Omental fat pad (tissue), 4 donors: ENCODE results near the gene DPY30. TPM values are rescaled to one million over a fixed set of nuclear protein-coding genes. Genes with fewer than 3 reads are reported as not detected.

Experiments
- ATAC-seq: fragments of 150-250 bp; one replicate; pipeline ENCODE4 v1.9.1; 2016; ENCODE audit warnings: mild to moderate bottlenecking, moderate library complexity; ENCODE audit not compliant: low FRiP score
- DNase-seq: peaks from one replicate; pipeline ENCODE4 v3.0.0-alpha.2; 2019; ENCODE audit warnings: low spot score
- total RNA-seq, 4 donors: library from RNA; depleted of rRNA; stranded (reverse); fragments of >200 nt; gene quantifications; one replicate each; pipeline ENCODE4 v1.1.0, GENCODE V29; 2016
- TF ChIP-seq, protein P1 (sequence below), 3 donors: fragments of 450-650 bp; IDR thresholded peaks; one replicate each; pipeline ENCODE4 v1.5.1; 2016 to 2017; ENCODE audit warnings: antibody characterized with exemption in 3 of 3, mild to moderate bottlenecking in 3 of 3, moderate library complexity in 2 of 3

DPY30 gene
- total RNA-seq, 4 donors from 2014 or later = 29.2 to 55.5 (median 44.6) TPM

DNA sequence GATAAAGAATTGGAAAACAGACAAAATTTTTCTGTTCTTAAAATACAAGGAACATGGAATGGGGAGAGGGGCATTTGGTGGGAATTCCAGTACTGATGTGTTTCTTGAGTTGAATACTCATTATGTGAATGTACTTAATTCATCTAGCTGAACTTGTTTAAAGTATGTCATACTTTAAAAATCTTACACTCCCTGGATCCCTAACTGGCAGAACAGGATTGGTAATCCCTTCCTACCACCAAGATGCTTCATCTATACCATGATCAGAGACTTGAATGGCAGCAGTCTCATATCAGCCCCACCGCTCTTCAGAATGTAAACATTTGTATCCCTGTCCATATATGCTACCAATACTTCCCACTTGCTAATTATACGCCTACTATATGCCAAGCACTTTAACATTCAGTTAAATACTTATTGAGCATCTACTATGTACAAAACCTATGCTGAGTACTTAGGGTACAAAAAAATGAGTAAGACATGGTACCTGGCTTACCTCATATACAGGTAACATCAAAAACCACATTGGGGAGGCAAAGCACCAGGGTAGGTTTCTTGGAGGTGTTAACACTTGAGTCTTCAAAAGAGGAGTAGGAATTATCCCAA is 34.1 kb downstream of the DPY30 start:
- DNase-seq (no peak), ATAC-seq (no peak)
- TF ChIP-seq, protein P1, sequence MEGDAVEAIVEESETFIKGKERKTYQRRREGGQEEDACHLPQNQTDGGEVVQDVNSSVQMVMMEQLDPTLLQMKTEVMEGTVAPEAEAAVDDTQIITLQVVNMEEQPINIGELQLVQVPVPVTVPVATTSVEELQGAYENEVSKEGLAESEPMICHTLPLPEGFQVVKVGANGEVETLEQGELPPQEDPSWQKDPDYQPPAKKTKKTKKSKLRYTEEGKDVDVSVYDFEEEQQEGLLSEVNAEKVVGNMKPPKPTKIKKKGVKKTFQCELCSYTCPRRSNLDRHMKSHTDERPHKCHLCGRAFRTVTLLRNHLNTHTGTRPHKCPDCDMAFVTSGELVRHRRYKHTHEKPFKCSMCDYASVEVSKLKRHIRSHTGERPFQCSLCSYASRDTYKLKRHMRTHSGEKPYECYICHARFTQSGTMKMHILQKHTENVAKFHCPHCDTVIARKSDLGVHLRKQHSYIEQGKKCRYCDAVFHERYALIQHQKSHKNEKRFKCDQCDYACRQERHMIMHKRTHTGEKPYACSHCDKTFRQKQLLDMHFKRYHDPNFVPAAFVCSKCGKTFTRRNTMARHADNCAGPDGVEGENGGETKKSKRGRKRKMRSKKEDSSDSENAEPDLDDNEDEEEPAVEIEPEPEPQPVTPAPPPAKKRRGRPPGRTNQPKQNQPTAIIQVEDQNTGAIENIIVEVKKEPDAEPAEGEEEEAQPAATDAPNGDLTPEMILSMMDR (IDR thresholded peaks at IDR 0.05) = no peak

GRCh38 chr2:32003791-32004190 is 35.8 kb downstream of the DPY30 start:
- no peak for DNase-seq
- TF ChIP-seq, protein P1 (IDR thresholded peaks at IDR 0.05) = no peak
- ATAC-seq = no peak

GRCh38 chr2:32002406-32002805 is 37.2 kb downstream of the DPY30 start:
- ATAC-seq (no peak), DNase-seq (no peak)
- TF ChIP-seq, protein P1 (IDR thresholded peaks at IDR 0.05) = no peak

DNA sequence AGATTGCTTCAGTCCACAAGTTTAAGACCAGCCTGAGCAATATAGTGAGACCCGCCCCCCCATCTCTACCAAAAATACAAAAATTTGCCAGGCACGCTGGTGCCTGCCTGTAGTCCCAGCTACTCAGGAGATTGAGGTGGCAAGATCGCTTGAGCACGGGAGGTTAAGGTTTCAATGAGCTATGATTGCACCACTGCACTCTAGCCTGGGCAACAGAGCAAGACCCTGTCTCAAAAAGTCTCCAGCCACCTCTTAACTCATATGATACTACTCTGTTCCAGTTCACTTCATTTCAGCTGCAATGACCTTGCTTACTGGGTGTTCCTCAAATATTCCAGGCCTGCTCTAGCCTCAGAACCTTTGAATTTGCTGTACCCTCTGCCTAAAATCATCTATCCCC is 40.2 kb downstream of the DPY30 start:
- TF ChIP-seq, protein P1 (IDR thresholded peaks at IDR 0.05) = no peak
- DNase-seq (no peak), ATAC-seq (no peak)

GRCh38 chr2:31998731-31999383 is 40.7 kb downstream of the DPY30 start:
- DNase-seq (no peak), ATAC-seq (no peak)
- TF ChIP-seq, protein P1 (IDR thresholded peaks at IDR 0.05) = no peak

DNA sequence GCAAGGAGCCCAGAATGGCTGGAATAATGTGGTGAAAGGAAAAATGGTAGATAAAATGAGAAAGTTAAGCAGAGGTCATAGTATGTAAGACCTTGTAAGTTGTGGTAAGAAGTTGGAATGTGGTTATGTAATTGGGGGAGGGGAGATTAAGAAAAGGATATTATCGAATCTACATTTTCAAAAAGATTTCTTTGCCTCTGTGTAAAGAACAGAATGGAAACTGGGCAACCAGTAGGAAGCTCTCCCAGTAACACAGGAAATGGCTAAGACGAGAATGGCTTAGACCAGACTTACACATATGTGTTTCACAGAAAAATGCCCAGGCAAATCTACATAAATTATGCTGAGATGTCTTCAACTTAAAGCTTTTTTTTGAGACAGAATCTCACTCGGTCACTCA is 42.0 kb downstream of the DPY30 start:
- ATAC-seq (no peak), DNase-seq (no peak)
- TF ChIP-seq, protein P1 (IDR thresholded peaks at IDR 0.05) = no peak

DNA sequence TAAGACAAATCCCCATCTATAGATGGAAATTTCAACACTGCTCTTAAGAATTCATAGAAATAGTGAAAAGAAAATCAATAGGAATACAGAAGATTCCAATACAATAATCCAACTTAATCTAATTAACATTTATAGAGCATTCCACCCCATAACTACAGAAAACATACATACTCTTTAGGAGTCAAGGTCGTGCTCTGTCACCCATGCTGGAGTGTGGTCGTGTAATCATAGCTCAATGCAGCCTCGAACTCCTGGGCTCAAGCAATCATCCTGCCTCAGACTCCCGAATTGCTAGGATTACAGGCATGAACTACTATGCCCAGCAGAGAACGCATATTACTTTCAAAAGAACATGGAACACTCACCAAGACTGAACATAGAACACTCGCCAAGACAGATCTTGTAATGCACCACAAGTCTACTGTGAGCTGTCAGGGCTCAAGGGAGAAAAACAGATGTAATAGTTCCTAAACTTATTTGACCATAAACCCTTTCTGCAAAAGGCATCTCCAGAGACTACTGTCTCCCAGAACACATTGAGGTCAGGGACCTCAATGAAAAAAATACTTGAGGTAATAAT is 42.9 kb downstream of the DPY30 start:
- DNase-seq = no peak
- no peak for ATAC-seq
- TF ChIP-seq, protein P1 (IDR thresholded peaks at IDR 0.05) = no peak
